EH (cell line): ENCODE results near the gene TUBA8.
"Not testable (repeated sequence)": the region's sequence is repeated elsewhere in the genome, so short reads cannot be mapped to it uniquely, and the experiment has no call there.

Experiments
- DNase-seq: peaks from one replicate; pipeline ENCODE4 v3.0.0-alpha.2; 2015; ENCODE audit warnings: low read depth

Gene TUBA8

GRCh38 chr22:18130018-18130417, 19.4 kb downstream of the TUBA8 start:
- no peak for DNase-seq

- no peak for DNase-seq
Measured at GRCh38 chr22:18130699-18131429, 20.3 kb downstream of the TUBA8 start.

GRCh38 chr22:18133452-18133851, 22.8 kb downstream of the TUBA8 start:
- no peak for DNase-seq

GRCh38 chr22:18136563-18137320, 26.1 kb downstream of the TUBA8 start:
- DNase-seq, result no peak

GRCh38 chr22:18141004-18141403, 30.4 kb downstream of the TUBA8 start:
- DNase-seq, result not testable (repeated sequence)

- no peak for DNase-seq
Measured at GRCh38 chr22:18144105-18144504, 33.5 kb downstream of the TUBA8 start.

- no peak for DNase-seq
Measured at GRCh38 chr22:18145676-18146388, 35.2 kb downstream of the TUBA8 start.

GRCh38 chr22:18146389-18146753, 35.8 kb downstream of the TUBA8 start:
- no peak for DNase-seq

- no peak for DNase-seq
Measured at GRCh38 chr22:18147791-18148190, 37.2 kb downstream of the TUBA8 start.

GRCh38 chr22:18148293-18148965, 37.8 kb downstream of the TUBA8 start:
- no peak for DNase-seq

- no peak for DNase-seq
Measured at GRCh38 chr22:18152519-18152918, 41.9 kb downstream of the TUBA8 start.

GRCh38 chr22:18154821-18155390, 44.3 kb downstream of the TUBA8 start:
- no peak for DNase-seq

- not testable (repeated sequence) for DNase-seq
Measured at GRCh38 chr22:18155546-18155945, 44.9 kb downstream of the TUBA8 start.

GRCh38 chr22:18156878-18157713, 46.5 kb downstream of the TUBA8 start:
- peak; percentile 100 for DNase-seq

GRCh38 chr22:18157714-18158028, 47.1 kb downstream of the TUBA8 start:
- no peak for DNase-seq

GRCh38 chr22:18160641-18161040, 50.0 kb downstream of the TUBA8 start:
- DNase-seq, result not testable (repeated sequence)

- not testable (repeated sequence) for DNase-seq
Measured at GRCh38 chr22:18163843-18164242, 53.2 kb downstream of the TUBA8 start.

GRCh38 chr22:18164584-18164983, 54.0 kb downstream of the TUBA8 start:
- DNase-seq, result not testable (repeated sequence)

GRCh38 chr22:18165356-18165755, 54.7 kb downstream of the TUBA8 start:
- not testable (repeated sequence) for DNase-seq

- DNase-seq, result not testable (repeated sequence)
Measured at GRCh38 chr22:18170284-18170683, 59.7 kb downstream of the TUBA8 start.

GRCh38 chr22:18172203-18172602, 61.6 kb downstream of the TUBA8 start:
- DNase-seq, result peak; percentile 40
